CD4-positive, alpha-beta T cell treated with Interleukin-21 for 1 hour (primary cell): Measurements from ENCODE around the gene NFKBIA.
"Not testable (repeated sequence)": the region's sequence is repeated elsewhere in the genome, so short reads cannot be mapped to it uniquely, and the experiment has no call there.

Source experiments
- DNase-seq: peaks from one replicate; pipeline ENCODE4 v3.0.0-alpha.2; 2020

The NFKBIA gene

GRCh38 chr14:35366521-35366976, 38.0 kb downstream of the NFKBIA start:
- no peak for DNase-seq

GRCh38 chr14:35366056-35366451, 38.5 kb downstream of the NFKBIA start:
- no peak for DNase-seq

- DNase-seq, result peak; percentile 31
Observed at GRCh38 chr14:35365130-35366055, 39.2 kb downstream of the NFKBIA start.

- DNase-seq, result no peak
Observed at GRCh38 chr14:35362911-35363374, 41.6 kb downstream of the NFKBIA start.

- no peak for DNase-seq
Observed at GRCh38 chr14:35362450-35362849, 42.1 kb downstream of the NFKBIA start.

- DNase-seq, result no peak
Observed at GRCh38 chr14:35361141-35361480, 43.4 kb downstream of the NFKBIA start.

- DNase-seq, result not testable (repeated sequence)
Observed at GRCh38 chr14:35359655-35360054, 44.9 kb downstream of the NFKBIA start.

- no peak for DNase-seq
Observed at GRCh38 chr14:35355981-35356841, 48.3 kb downstream of the NFKBIA start.

- DNase-seq, result not testable (repeated sequence)
Observed at GRCh38 chr14:35355235-35355634, 49.3 kb downstream of the NFKBIA start.

- no peak for DNase-seq
Observed at GRCh38 chr14:35353409-35354172, 51.0 kb downstream of the NFKBIA start.

- no peak for DNase-seq
Observed at GRCh38 chr14:35352274-35353233, 52.0 kb downstream of the NFKBIA start.

GRCh38 chr14:35351897-35352273, 52.7 kb downstream of the NFKBIA start:
- no peak for DNase-seq
